Left ventricle myocardium inferior (tissue), 1 donor: ENCODE measurements around the gene PTPN14. TPM values are rescaled to one million over a fixed set of nuclear protein-coding genes. Genes with fewer than 3 reads are reported as not detected.

Experiments
- DNase-seq: peaks from one replicate; pipeline ENCODE4 v3.0.0-alpha.2; 2020
- H3K27ac ChIP-seq: fragments of 200-600 bp; replicated peaks from 2 replicates; pipeline ENCODE4 v1.8.0; 2021
- H3K27me3 ChIP-seq: fragments of 200-600 bp; 2 replicates; pipeline ENCODE4 v1.8.0; 2021; ENCODE audit warnings: low read depth
- H3K36me3 ChIP-seq: fragments of 200-600 bp; 2 replicates; pipeline ENCODE4 v1.8.0; 2021
- H3K4me1 ChIP-seq: fragments of 200-600 bp; 2 replicates; pipeline ENCODE4 v1.8.0; 2021
- H3K4me3 ChIP-seq: fragments of 200-600 bp; 2 replicates; pipeline ENCODE4 v1.8.0; 2021; ENCODE audit warnings: mild to moderate bottlenecking, moderate library complexity
- H3K9me3 ChIP-seq: fragments of 200-600 bp; replicated peaks from 2 replicates; pipeline ENCODE4 v1.8.0; 2021
- intact Hi-C: fragments of 100-400 bp; cut with micrococcal nuclease; formaldehyde crosslinking; loops from one replicate; pipeline ENCODE4 v1.11.0; 2022
- total RNA-seq: library from RNA; stranded (reverse); fragmentation: NEBNext Ultra II Directional; extraction: Animal tissue kit (Norgen Biotek cat#: 25700); gene quantifications from one replicate; pipeline ENCODE4 v1.2.1, GENCODE V29; 2021
- TF ChIP-seq, protein P1 (sequence below): fragments of 200-600 bp; IDR thresholded peaks from 2 replicates; pipeline ENCODE4 v1.8.0; 2021; ENCODE audit warnings: antibody characterized with exemption, mild to moderate bottlenecking, borderline replicate concordance
- donor health status: DM: no; HTN: yes; CAD: no; lungs with severe emphysema.

The PTPN14 gene
- total RNA-seq, 1 donor from 2014 or later, result 32.5 TPM

DNA sequence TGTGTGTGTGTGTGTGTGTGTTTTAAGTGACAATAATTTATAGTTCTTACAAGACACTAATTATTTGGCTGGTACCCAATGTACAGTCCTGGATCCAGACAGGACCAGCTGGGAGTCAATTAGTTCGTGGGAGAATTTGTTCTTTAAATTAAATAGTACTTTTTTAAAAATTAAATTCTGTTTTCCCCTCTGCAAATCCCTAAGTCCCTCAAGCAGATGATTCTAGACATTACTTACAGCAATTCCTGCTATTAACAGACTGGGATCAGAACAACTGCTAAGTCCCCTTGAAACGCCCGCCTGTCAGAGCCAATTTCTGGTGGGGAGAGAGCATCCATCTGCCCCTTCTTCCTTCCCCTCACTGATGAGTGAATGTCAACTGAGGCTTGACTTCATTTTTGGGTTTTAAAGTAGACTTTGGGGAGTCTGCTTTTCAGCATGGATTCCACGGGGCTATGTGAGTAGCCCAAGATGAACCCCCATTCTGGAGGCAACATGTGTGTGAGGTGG lies 186.6 kb downstream of the PTPN14 start:
- no peak for DNase-seq
- Histone ChIP-seq H3K36me3 (peaks cover 43% of the 10 kb centered on the region), H3K4me3 (no peak overlapping the region), H3K4me1 (peaks cover 48% of the 10 kb centered on the region), H3K9me3 (no peaks in the 10 kb centered on the region), H3K27ac (peak overlapping the region; percentile 86), H3K27me3 (no peaks in the 10 kb centered on the region)
- TF ChIP-seq, protein P1, sequence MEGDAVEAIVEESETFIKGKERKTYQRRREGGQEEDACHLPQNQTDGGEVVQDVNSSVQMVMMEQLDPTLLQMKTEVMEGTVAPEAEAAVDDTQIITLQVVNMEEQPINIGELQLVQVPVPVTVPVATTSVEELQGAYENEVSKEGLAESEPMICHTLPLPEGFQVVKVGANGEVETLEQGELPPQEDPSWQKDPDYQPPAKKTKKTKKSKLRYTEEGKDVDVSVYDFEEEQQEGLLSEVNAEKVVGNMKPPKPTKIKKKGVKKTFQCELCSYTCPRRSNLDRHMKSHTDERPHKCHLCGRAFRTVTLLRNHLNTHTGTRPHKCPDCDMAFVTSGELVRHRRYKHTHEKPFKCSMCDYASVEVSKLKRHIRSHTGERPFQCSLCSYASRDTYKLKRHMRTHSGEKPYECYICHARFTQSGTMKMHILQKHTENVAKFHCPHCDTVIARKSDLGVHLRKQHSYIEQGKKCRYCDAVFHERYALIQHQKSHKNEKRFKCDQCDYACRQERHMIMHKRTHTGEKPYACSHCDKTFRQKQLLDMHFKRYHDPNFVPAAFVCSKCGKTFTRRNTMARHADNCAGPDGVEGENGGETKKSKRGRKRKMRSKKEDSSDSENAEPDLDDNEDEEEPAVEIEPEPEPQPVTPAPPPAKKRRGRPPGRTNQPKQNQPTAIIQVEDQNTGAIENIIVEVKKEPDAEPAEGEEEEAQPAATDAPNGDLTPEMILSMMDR, result no peak
- intact Hi-C loops, result no loop called here

- intact Hi-C loops, result no loop called here
- Histone ChIP-seq H3K4me1 (peaks cover 48% of the 10 kb centered on the region), H3K36me3 (peaks cover 43% of the 10 kb centered on the region), H3K27ac (peak overlapping the region; percentile 86), H3K4me3 (no peak overlapping the region), H3K27me3 (no peaks in the 10 kb centered on the region), H3K9me3 (no peaks in the 10 kb centered on the region)
- peak; percentile 62 for DNase-seq
- TF ChIP-seq, protein P1, result no peak
Measured at GRCh38 chr1:214364386-214364785, 187.0 kb downstream of the PTPN14 start.

GRCh38 chr1:214363386-214363785 lies 188.0 kb downstream of the PTPN14 start:
- no peaks in the 10 kb centered on the region for H3K27me3 ChIP-seq
- no peak overlapping the region for H3K4me3 ChIP-seq
- H3K27ac ChIP-seq, result peak overlapping the region; percentile 86
- peaks cover 40% of the 10 kb centered on the region for H3K36me3 ChIP-seq
- no peaks in the 10 kb centered on the region for H3K9me3 ChIP-seq
- TF ChIP-seq, protein P1, result no peak
- H3K4me1 ChIP-seq, result peaks cover 48% of the 10 kb centered on the region
- no peak for DNase-seq
- intact Hi-C loops, result no loop called here

DNA sequence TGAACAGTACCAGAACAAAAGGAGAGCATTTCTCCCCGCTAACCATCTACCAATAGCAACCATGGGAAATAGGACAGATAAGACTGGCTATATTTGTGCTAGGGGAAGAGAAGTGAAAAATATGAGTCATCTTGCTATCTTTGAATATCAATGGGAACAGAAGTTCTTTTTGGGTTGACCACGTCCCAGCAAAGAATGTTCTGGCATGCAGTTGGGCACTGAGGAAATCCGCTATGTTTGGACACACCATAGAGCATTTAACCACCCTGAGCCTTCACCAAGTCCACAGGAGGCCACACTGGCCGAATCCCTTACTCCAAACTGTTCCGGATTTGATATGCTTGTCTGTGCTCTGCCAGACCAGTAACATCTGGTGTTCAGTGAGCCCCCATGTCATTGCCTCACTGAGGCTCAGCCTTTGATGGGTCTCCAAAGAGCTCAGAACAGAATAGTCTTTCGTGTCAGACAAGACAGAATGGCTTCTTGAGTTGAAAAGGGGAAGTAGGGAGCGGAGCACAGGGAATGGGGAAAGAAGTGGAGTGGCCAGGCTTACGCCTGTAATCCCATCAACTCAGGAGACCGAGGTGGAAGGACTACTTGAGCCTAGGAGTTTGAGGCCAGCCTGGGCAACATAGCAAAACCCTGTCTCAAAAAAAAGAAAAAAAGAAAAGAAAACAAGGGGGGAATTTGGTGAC lies 189.1 kb downstream of the PTPN14 start:
- DNase-seq, result no peak
- TF ChIP-seq, protein P1, result no peak
- Histone ChIP-seq H3K27ac (peak overlapping the region; percentile 86), H3K4me3 (no peak overlapping the region), H3K27me3 (no peaks in the 10 kb centered on the region), H3K9me3 (no peaks in the 10 kb centered on the region), H3K4me1 (peaks cover 48% of the 10 kb centered on the region), H3K36me3 (peaks cover 40% of the 10 kb centered on the region)
- intact Hi-C loops, result no loop called here

- H3K27ac ChIP-seq, result peak overlapping the region; percentile 86
- TF ChIP-seq, protein P1, result no peak
- no peaks in the 10 kb centered on the region for H3K27me3 ChIP-seq
- intact Hi-C loops, result no loop called here
- H3K36me3 ChIP-seq, result peaks cover 47% of the 10 kb centered on the region
- H3K4me3 ChIP-seq, result no peak overlapping the region
- no peak for DNase-seq
- H3K4me1 ChIP-seq, result peaks cover 48% of the 10 kb centered on the region
- H3K9me3 ChIP-seq, result no peaks in the 10 kb centered on the region
Measured at GRCh38 chr1:214361636-214362035, 189.8 kb downstream of the PTPN14 start.
